HG02678 (cell line): Measurements from ENCODE around the gene PLEKHN1.

ENCODE experiments used
- ATAC-seq: cut with Tn5 transposase; IDR thresholded peaks from one replicate; pipeline ENCODE4 v1.9.1; 2021; ENCODE audit warnings: mild to moderate bottlenecking, moderate library complexity; ENCODE audit not compliant: unreplicated experiment

The PLEKHN1 gene

GRCh38 chr1:960363-961131 is 5.7 kb upstream of the PLEKHN1 start, which contains the start of gene KLHL17:
Gene KLHL17, plus strand, starts transcription at chr1:960584. Its CDS starts 110 bp downstream, at chr1:960694.
- ATAC-seq, result peak; percentile 36

- no peak for ATAC-seq
Measured at GRCh38 chr1:961132-961669, 5.1 kb upstream of the PLEKHN1 start.

- no peak for ATAC-seq
Measured at GRCh38 chr1:962381-963300, 3.6 kb upstream of the PLEKHN1 start.

- no peak for ATAC-seq
Measured at GRCh38 chr1:963301-963651, 3.0 kb upstream of the PLEKHN1 start.

- ATAC-seq, result no peak
Measured at GRCh38 chr1:963746-964525, 2.3 kb upstream of the PLEKHN1 start.

- no peak for ATAC-seq
Measured at GRCh38 chr1:964691-965525, 1.4 kb upstream of the PLEKHN1 start.

GRCh38 chr1:965526-966134 is 652 bp upstream of the PLEKHN1 start:
- no peak for ATAC-seq

GRCh38 chr1:966704-967300 is 520 bp downstream of the PLEKHN1 start:
- peak; percentile 76 for ATAC-seq

GRCh38 chr1:967466-968343 is 1.4 kb downstream of the PLEKHN1 start:
- ATAC-seq, result no peak

GRCh38 chr1:969260-969855 is 3.1 kb downstream of the PLEKHN1 start:
- no peak for ATAC-seq

- ATAC-seq, result no peak
Measured at GRCh38 chr1:970242-970972, 4.1 kb downstream of the PLEKHN1 start.

- ATAC-seq, result no peak
Measured at GRCh38 chr1:970973-971730, 4.9 kb downstream of the PLEKHN1 start.

- ATAC-seq, result no peak
Measured at GRCh38 chr1:971751-972506, 5.6 kb downstream of the PLEKHN1 start.

GRCh38 chr1:972726-973458 is 6.6 kb downstream of the PLEKHN1 start:
- no peak for ATAC-seq
